Islet of Langerhans (tissue), 1 donor: Measurements from ENCODE around the gene MBP.
"Not testable (repeated sequence)": the region's sequence is repeated elsewhere in the genome, so short reads cannot be mapped to it uniquely, and the experiment has no call there.

Experiments used
- FAIRE-seq: peaks from one replicate; lab custom pipeline; 2011; peaks lifted over from hg19 to GRCh38; lab: Jason Lieb, UNC

MBP gene

DNA sequence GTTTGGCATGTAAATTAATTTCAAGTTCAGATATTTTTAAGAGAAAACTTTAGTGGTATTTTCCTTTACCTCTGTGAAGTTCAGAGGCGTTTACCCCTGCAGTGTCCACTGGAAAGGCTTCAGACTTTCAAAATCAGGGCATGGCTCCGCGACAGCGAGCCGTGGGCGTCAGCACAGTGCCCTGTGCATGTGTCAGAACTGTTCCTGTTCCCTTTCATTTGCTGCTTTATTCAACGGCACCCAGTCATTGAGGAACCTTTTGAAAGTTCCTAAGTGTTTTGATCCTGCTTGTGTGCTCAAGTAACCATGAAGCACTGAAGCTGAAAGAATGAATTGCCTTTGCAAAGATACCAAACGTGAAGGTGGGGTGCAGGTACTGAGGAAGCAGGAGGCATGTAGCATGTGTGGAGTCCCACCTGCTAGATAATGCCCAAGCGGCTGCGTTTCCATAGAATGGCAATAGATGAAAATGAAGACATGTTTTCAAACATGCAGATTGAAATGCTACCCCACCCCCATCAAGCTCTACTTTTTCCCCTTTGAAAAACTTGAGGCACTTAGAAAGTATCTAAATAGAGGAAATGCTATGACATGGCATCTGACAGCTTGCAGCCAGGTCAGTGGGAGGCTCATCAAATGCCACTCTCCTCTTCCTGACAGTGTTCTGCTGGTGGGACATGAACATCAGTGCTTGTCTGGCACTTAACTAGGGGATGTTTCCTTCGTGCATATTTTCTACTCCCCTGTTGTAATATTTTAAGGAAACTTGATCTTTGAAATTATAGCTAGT is 161.6 kb downstream of the MBP start:
- FAIRE-seq = no peak

DNA sequence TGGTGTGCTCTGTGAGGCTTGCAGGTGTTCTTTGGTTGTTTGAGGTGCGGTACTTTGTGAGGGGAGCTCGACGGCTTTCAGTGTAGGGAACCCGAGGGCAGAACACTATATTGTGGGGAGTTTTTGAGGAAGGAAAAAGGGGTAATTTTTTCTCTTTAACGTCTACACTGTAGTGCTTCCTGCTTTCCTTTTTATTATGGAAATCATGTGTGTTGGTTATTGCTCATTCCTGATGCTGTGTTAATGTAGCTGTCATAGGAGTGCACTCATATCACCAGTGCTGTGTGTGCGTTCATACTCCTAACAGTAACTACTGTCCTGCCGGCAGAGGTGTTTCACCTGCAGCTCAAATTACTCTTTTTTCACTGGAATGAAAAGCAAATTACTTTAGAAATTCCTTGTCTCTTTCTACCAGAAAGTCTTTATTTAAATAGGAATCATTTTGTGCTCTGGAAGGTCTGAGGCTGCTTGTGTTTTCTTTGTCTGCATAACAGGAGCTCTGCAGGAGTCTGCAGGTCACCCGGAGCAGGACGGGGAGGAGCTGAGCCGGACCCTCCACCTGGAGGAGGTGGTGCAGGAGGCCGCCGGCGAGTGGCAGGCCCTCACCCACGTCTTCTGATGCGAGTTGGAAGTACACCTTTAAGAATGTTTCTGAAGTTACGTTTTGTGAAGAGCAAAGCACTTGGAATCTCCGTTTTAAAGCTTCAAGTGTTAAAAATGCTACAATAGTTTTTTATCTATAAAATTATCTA is 164.7 kb downstream of the MBP start:
- FAIRE-seq = no peak

DNA sequence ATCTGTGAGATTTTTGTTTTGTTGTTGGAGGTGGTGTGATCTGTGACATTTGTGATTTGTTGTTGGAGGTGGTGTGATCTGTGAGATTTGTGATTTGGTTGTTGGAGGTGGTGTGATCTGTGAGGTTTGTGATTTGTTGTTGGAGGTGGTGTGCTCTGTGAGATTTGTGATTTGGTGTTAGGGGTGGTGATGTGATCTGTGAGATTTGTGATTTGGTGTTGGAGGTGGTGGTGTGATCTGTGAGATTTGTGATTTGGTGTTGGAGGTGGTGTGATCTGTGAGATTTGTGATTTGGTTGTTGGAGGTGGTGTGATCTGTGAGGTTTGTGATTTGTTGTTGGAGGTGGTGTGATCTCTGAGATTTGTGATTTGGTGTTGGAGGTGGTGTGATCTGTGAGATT is 165.3 kb downstream of the MBP start:
- not testable (repeated sequence) for FAIRE-seq

DNA sequence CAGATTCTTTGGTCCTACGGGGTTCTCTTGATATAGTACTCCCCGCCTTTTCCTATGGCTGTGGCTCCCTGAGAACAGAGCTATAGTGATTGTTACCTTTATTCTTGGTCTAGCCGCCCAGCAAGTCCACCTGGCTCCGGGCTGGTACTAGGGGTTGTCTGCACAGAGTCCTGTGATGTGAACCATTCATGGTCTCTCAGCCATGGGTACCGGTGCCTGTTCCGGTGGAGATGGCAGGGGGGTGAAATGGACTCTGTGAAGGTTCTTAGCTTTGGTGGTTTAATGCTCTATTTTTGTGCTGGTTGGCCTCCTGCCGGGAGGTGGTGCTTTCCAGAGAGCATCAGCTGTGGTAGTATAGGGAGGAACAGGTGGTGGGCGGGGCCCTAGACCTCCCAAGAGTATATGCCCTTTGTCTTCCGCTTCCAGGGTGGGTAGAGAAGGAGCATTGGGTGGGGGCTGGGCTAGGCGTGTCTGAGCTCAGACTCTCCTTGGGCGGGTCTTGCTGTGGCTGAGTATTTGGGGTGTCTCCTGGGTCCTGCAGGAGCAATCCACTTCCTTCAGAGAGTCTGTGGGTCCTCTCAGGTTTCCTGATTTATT is 166.9 kb downstream of the MBP start:
- not testable (repeated sequence) for FAIRE-seq

DNA sequence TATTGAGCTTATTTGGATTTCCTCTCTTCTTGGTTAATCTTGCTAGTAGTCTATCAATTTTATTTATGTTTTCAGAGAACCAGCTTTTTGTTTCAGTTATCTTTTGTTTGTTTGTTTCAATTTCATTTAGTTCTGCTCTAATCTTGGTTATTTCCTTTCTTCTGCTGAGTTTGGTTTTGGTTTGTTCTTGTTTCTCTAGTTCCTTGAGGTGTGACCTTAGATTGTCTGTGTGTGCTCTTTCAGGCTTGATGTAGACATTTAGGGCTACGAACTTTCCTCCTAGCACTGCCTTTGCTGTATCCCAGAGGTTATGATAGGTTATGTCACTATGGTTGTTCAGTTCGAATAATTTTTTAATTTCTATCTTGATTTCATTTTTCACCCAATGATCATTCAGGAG is 168.6 kb downstream of the MBP start:
- no peak for FAIRE-seq

DNA sequence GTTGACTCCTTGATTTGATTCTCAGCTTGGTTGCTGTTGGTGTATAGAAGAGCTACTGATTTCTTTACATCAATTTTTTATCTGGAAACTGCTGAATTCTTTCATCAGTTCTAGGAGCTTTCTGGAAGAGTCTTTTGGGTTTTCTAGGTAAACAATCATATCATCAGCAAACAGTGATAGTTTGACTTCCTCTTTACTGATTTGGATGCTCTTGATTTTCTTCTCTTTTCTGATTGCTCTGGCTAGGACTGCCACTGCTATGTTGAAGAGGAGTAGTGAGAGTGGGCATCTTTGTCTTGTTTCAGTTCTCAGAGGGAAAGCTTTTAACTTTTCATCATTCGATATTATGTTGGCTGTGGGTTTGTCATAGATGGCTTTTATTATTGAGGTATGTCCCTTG is 169.7 kb downstream of the MBP start:
- FAIRE-seq = no peak

DNA sequence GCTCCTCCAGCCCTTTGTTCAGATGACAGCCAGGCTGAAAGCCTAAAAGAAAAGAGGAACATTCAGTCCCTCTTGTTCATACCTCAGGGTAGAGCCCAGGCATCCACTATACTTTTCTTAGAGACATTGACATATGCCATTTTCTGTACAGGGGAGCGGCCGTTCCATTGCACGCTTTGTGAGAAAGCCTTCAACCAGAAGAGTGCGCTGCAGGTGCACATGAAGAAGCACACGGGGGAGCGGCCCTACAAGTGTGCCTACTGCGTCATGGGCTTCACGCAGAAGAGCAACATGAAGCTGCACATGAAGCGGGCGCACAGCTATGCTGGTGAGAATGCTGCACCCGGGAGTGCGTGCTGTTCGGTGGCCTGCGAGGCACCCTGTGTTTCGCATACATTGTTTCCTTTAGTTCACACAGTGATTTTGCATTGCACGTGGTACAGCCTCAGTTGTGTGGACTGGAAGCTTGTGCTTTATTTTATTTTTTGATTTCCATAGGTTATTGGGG is 172.0 kb downstream of the MBP start:
- no peak for FAIRE-seq

DNA sequence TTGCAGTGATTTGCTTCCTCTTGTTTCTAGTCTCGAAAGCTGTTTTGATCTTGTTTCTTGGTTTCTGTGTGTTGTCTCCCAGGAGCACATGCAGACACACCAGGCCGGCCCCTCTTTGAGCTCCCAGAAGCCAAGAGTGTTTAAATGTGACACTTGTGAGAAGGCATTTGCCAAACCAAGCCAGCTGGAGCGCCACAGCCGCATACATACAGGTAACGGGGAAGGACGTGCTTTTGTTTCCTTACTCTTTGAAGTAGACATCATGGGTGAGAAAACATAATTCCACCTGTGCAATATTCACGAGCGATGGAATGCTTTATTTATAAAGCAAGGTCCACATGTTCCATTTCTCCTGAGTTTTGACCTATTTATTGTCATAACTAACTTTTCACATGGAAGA is 173.0 kb downstream of the MBP start:
- no peak for FAIRE-seq

DNA sequence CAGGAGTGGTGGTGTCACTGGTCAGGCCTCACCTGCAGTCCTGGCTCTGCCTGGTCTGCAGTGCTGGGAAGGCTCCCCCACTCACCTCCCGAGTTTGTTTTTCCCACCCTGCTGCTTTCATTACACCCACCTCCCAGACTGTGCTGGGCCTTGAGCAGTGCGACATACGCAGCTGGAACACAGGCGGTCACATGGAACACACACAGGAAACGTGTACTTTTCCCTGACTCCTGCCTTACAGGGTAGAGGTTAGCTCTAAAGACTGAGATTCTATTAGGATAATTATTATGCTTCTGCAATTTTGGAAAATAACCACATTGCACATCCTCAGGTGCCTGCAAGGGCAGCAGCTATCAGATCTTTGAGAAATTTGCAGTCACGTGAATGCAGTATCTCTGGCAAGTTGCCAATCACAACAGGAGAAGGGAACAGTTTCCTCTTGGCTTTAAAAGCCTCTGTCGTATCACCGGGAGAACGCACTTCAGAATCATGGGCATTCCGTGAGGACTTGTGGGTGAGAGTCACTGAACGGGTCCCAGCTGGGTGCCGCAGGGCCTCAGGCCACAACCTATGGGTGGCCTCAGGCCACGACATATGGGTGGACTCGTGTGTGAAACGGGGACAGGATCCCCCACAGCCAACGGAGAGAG is 173.8 kb downstream of the MBP start:
- FAIRE-seq = no peak

DNA sequence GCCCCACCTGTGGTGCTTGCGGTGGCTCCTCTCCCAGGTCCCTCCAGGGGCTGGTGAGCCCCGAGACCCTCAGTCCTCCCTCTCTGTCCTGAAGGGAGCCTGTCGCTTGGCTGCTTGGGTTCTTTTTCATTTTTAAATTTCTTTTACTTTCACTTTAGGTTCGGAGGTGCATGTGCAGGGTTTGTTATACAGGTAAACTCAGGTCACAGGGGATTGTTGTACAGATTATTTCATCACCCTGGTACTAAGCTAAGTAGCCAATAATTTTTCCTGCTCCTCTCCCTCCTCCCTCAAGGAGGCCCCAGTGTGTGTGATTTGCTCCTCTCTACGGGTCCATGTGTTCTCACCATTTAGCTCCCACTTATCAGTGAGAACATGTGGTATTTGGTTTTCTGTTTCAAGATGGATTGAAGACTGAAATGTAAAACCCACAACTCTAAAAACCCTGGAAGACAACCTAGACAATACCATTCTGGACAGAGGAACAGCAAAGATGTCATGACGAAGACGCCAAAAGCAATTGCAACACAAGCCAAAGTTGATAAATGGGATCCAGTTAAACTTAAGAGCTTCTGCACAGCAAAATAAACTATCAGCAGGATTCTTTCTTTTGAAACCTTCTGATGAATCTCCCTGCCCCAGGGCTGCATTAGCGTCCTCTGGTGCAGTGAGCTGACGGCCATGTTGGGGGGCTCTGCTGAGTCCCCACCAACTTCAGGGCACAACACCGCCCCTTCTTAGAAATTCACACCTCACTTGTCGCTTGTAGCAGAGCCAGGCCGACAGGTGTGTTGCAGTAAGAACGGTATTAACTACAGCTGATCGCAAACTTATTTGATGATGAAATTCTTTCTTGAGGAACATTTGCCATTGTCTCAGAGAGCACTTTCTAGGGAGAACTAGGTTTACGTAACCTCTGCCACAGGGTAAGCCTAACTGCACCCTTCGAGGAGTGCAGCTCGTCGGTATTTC is 174.9 kb downstream of the MBP start:
- FAIRE-seq = no peak

DNA sequence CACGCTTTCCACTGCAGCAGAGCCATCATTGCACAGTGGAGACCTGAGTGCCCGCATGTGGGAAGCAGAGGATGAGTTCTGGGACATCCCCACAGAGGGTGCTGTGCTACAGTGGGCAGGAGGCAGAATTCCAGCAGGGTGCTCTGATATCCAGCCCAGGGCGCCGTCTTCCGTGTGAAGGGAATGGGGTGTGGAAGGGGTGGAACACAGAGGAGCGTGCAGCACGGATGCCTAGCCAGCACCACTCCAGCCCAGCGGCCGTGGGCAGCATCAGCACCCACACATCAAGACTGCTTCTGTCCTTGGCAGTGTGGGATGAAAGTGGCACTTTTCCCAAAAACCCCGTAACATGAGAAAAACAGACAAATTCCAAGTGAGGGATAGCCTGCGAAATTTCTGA is 175.9 kb downstream of the MBP start:
- FAIRE-seq = no peak

DNA sequence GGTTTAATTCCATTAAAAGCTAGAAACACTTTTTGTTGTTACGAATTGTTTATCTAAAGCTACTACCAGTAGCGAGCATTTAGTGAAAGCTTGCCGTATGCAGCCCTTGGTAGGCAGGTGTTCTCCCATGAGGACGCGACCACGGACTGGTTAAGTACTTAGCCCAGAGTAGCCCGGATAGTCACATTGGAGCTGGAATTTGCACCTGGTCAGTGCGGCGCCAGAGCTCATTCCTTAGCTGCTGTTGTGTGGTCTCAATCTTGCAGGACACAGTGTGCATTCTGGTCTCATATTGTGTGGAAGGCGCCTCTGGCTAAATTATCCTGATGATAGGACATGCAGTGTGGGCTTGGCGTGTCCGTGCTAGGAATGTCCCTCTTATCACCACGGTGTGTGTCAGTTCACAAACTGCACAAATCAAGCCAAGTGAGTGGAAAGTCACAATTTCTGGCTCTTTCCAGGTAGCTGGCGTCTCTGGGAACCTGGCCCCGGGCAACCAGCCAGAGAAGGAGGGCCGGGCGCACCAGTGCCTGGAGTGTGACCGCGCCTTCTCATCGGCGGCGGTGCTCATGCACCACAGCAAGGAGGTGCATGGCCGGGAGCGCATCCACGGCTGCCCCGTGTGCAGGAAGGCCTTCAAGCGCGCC is 176.9 kb downstream of the MBP start:
- FAIRE-seq = no peak

DNA sequence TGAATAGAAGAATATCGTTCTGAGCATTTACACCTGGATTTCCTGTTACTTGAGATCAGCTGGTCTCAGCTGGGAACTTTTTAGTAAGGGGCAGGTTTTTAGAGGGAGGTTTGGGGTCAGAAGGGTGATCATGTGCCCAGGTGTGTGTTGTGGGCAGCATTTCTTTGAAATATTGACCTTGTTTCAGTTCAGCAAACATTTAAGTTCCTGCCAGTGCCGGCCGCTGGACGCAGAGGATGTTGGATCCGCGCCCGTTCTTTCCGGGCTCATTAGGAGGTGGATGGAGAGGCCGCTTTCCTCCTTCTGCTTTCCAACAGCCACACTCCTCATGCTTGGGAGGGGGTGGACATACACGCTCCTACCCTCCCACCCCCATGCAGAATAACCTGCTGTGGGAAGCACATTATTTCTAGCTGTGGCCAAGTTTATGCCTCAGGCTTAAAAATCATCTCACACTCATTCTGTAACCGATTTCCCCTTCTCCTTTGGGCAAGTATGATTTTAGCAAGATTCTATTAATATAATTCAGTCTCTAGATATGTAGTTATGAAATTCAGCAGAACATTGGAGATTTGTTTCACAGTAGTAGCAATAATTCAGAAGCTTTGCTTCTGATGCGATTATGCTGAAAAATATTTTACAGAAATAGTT is 178.9 kb downstream of the MBP start:
- peak; percentile 83 for FAIRE-seq

DNA sequence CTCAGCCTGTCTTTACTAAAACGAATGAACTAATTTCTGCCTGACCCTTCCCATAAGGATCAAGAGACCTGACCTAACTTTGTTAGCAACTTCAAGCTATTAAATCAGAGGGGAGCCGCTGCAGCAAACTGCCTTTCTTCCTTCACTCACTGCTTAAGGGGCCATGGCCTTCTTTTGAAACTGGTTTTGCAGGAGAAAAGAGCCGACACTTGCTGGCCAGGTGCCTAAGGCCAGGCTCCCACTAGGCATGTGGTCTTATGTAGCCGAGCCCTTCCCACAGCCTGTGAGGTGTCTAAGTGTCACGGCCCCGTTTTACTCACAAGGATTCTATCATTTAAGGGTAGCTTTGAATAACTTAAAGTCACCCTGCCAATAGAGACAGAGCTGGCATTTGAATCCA is 179.4 kb downstream of the MBP start:
- FAIRE-seq = no peak

DNA sequence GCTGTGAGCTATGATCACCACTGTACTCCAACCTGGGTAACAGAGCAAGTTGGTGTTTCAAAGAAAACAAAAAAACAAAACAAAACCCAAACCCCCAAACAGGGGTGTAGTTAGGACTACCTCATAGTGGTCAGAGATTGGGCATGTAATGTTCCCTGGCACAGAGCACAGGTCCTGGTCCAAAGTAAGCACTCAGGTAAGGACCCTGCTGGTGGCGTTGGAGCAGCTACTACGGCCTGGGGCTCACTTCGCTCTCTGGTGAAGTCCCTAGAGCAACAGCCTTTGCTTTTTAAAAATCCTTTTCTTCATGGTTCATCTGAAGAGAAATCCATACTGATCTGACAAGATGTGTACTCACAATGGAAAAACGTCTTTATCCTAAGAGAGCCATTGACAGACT is 179.8 kb downstream of the MBP start:
- no peak for FAIRE-seq

DNA sequence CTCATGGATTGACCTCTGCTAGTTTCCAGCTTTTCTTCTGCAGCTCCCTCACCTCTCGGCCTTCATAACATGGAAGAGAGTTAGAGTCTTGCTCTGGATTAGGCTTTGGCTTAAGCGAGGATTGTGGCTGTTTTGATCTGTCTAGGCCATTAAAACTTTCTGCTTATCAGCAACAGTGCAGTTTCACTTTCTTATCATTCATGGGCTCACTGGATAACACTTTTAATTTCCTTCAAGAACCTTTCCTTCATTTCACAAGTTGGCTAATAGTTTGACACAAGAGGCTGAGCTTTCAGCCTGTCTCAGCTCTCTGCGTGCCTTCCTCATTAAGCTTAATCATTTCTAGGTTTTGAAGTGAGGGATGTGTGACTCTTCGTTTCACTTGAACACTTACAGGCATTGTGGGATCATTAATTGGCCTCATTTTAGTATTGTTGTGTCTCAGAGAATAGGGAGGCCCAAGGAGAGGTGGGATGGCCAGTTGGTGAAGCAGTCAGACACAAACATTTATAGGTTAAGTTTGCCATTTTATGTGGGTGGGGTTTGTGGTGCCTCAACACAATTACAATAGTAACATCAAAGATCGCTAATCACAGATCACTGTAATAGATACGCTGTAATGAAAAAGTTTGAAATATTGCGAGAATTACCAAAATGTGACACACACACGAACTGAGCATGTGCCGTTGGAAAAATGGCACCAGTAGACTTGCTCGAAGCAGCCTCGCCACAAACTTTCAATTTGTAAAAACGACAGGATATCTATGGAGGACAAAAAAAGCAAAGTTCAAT is 180.9 kb downstream of the MBP start:
- FAIRE-seq = no peak

DNA sequence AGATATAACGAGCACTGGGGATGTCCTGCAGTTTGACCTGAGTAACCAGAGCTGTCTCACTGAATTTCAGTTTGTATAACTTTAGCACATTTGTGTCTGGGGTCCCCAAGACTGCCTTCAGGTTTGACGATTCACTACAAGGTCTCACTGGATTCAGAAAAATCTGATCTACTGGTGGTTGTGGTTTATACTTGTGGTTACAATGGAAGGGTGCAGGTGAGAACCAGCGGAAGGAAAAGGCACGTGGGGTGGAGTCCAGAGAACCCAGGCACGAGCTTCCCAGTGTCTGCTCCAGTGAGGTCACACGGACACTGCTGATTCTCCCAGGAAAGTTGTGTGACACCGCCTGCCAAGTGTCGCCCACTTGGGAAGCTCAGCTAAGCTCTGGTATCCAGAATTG is 184.2 kb downstream of the MBP start:
- FAIRE-seq = no peak

DNA sequence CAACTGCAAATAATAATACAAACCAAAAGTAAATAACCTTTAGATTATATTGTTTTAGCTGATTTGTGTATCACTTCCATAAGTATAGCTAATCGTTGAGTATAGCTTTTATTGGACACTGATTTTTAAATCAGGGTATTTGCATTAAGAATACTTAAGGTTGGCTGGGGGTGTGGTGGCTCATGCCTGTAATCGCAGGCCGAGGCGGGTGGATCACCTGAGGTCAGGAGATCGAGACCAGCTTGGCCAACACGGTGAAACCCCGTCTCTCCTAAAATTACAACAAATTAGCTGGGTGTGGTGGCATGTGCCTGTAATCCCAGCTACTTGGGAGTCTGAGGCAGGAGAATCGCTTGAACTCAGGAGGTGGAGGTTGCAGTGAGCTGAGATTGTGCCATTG is 188.2 kb downstream of the MBP start:
- not testable (repeated sequence) for FAIRE-seq

DNA sequence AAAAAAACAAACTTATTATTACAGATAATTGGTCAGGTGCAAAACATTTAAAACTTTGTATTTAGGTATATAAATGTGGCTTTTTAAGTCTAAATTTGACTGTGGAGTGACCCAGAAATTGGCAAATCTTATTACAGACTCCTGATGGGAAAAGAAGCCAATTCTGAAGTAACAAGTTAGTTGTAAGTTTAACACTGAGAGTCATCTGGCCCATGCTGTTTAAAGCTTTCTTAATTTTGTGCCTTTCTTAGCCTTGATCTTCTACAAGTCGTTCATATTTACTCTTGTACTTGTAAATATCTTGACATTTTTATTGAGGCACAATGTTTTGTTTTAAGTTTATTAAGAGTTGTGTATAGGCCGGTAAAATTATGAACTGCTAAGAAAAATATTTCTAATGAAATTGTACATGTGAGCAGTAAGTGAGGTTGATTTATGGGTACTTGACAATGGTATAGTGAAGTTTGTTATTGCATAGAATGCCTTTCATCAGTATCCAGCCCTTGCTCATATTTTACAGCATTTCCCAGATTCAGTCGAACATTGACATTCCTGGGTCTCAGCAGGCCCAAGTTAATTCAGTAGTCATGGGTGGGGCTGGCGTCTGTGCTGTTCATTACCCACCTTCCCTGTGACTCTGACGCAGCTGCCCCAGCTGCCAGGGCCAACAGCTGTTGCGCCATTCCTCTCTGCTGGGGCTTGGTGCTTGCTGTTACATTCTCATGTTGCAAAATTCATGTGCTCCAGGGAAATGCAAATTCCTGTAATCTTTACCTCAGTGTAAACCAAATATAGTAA is 188.8 kb downstream of the MBP start:
- no peak for FAIRE-seq
